WTC11 (cell line): ENCODE data around the gene DYSF. TPM values are rescaled to one million over a fixed set of nuclear protein-coding genes. Genes with fewer than 3 reads are reported as not detected.

ENCODE experiments used
- ATAC-seq: fragments of 200-7000 bp; cut with Tn5 transposase; 2 replicates; pipeline ENCODE4 v1.10.0; 2021; ENCODE audit warnings: mild to moderate bottlenecking, moderate library complexity
- CTCF ChIA-PET: fragments of 300-600 bp; sonication (Branson Sonifier 250); formaldehyde crosslinking; loops from one replicate; lab custom pipeline; 2021; ENCODE audit warnings: antibody characterized with exemption; lab: Charles Lee
- POLR2A ChIA-PET: fragments of 350-600 bp; sonication (Branson Sonifier 250); formaldehyde crosslinking; loops from one replicate; lab custom pipeline; 2021; ENCODE audit warnings: antibody characterized with exemption; lab: Charles Lee
- DNase-seq: peaks from one replicate; pipeline ENCODE4 v3.0.0; 2021; ENCODE audit warnings: low spot score
- H3K27ac Mint-ChIP-seq: 2 replicates; pipeline ENCODE4 v1.8.0; 2021; ENCODE audit warnings: mixed read lengths
- H3K27me3 Mint-ChIP-seq: 2 replicates; pipeline ENCODE4 v1.8.0; 2021; ENCODE audit warnings: low read depth, mild to moderate bottlenecking, moderate library complexity, mixed read lengths
- H3K36me3 Mint-ChIP-seq: 2 replicates; pipeline ENCODE4 v1.8.0; 2021; ENCODE audit warnings: mixed read lengths
- H3K4me1 Mint-ChIP-seq: 2 replicates; pipeline ENCODE4 v1.8.0; 2022; ENCODE audit warnings: mixed read lengths
- H3K4me3 Mint-ChIP-seq: 2 replicates; pipeline ENCODE4 v1.8.0; 2021; ENCODE audit warnings: mild to moderate bottlenecking, moderate library complexity, mixed read lengths
- H3K9me3 Mint-ChIP-seq: 2 replicates; pipeline ENCODE4 v1.8.0; 2021; ENCODE audit warnings: mixed read lengths
- ATF1 ChIP-seq: sonication (generic); formaldehyde crosslinking; IDR thresholded peaks from 2 replicates; pipeline ENCODE4 v1.8.1; 2023; ENCODE audit warnings: mild to moderate bottlenecking, moderate library complexity, missing genetic modification reagents
- CBFB ChIP-seq: sonication (generic); formaldehyde crosslinking; IDR thresholded peaks from 2 replicates; pipeline ENCODE4 v1.8.1; 2022; ENCODE audit warnings: mild to moderate bottlenecking, low read depth, missing genetic modification reagents
- CREB1 ChIP-seq: sonication (generic); formaldehyde crosslinking; IDR thresholded peaks from 2 replicates; pipeline ENCODE4 v1.8.0; 2023; ENCODE audit warnings: mild to moderate bottlenecking, missing genetic modification reagents
- MXD4 ChIP-seq: fragments of 250-450 bp; sonication (Bioruptor Pico); IDR thresholded peaks from 2 replicates; pipeline ENCODE4 v1.8.0; 2021; ENCODE audit warnings: mild to moderate bottlenecking, moderate library complexity, borderline replicate concordance
- MYBL2 ChIP-seq: sonication (generic); formaldehyde crosslinking; IDR thresholded peaks from 2 replicates; pipeline ENCODE4 v1.8.1; 2023; ENCODE audit warnings: mild to moderate bottlenecking, moderate library complexity, missing genetic modification reagents
- NR3C1 ChIP-seq: sonication (generic); formaldehyde crosslinking; conservative IDR thresholded peaks from 2 replicates; pipeline ENCODE4 v1.8.1; 2023; ENCODE audit warnings: low read depth, mild to moderate bottlenecking, missing genetic modification reagents
- PRRX2 ChIP-seq: fragments of 250-450 bp; sonication (Bioruptor Pico); IDR thresholded peaks from 2 replicates; pipeline ENCODE4 v1.8.0; 2021; ENCODE audit warnings: mild to moderate bottlenecking
- TEAD1 ChIP-seq: sonication (generic); formaldehyde crosslinking; IDR thresholded peaks from 2 replicates; pipeline ENCODE4 v1.8.0; 2022; ENCODE audit warnings: mild to moderate bottlenecking, missing genetic modification reagents
- ZNF232 ChIP-seq: sonication (generic); formaldehyde crosslinking; IDR thresholded peaks from 2 replicates; pipeline ENCODE4 v1.8.0; 2022; ENCODE audit warnings: mild to moderate bottlenecking, missing genetic modification reagents
- ZNF263 ChIP-seq: sonication (generic); formaldehyde crosslinking; IDR thresholded peaks from 2 replicates; pipeline ENCODE4 v1.8.1; 2022; ENCODE audit warnings: low read depth, mild to moderate bottlenecking, moderate library complexity, missing genetic modification reagents
- ZNF423 ChIP-seq: fragments of 250-450 bp; sonication (Bioruptor Pico); IDR thresholded peaks from 2 replicates; pipeline ENCODE4 v2.1.2; 2022; ENCODE audit warnings: mild to moderate bottlenecking, moderate library complexity
- total RNA-seq: library from RNA; stranded (reverse); gene quantifications from 3 replicates; pipeline ENCODE4 v1.2.3, GENCODE V29; 2021
- TF ChIP-seq, protein P1 (sequence below): fragments of 250-450 bp; sonication (Bioruptor Pico); IDR thresholded peaks from 2 replicates; pipeline ENCODE4 v1.9.0; 2021; ENCODE audit warnings: mild to moderate bottlenecking
- TF ChIP-seq, protein P2 (sequence below): sonication (generic); formaldehyde crosslinking; IDR thresholded peaks from 2 replicates; pipeline ENCODE4 v1.8.1; 2022; ENCODE audit warnings: mild to moderate bottlenecking, moderate library complexity, missing genetic modification reagents
- TF ChIP-seq, protein P3 (sequence below): sonication (generic); formaldehyde crosslinking; IDR thresholded peaks from 2 replicates; pipeline ENCODE4 v1.8.0; 2023; ENCODE audit warnings: mild to moderate bottlenecking, missing genetic modification reagents
- TF ChIP-seq, protein P4 (sequence below): sonication (generic); formaldehyde crosslinking; IDR thresholded peaks from 2 replicates; pipeline ENCODE4 v1.8.1; 2023; ENCODE audit warnings: mild to moderate bottlenecking, missing genetic modification reagents, moderate library complexity
- TF ChIP-seq, protein P5 (sequence below): sonication (generic); formaldehyde crosslinking; IDR thresholded peaks from 2 replicates; pipeline ENCODE4 v1.8.0; 2022; ENCODE audit warnings: mild to moderate bottlenecking, missing genetic modification reagents
- TF ChIP-seq, protein P6 (sequence below): sonication (generic); formaldehyde crosslinking; IDR thresholded peaks from 2 replicates; pipeline ENCODE4 v1.8.0; 2022; ENCODE audit warnings: mild to moderate bottlenecking, missing genetic modification reagents
- TF ChIP-seq, protein P7 (sequence below): sonication (generic); formaldehyde crosslinking; conservative IDR thresholded peaks from 2 replicates; pipeline ENCODE4 v1.8.1; 2023; ENCODE audit warnings: mild to moderate bottlenecking, low read depth, missing genetic modification reagents, moderate library complexity
- TF ChIP-seq, protein P8 (sequence below): sonication (generic); formaldehyde crosslinking; IDR thresholded peaks from 2 replicates; pipeline ENCODE4 v1.8.0; 2022; ENCODE audit warnings: missing genetic modification reagents

The DYSF gene
- total RNA-seq, 1 experiment from 2014 or later, result 14.8 TPM

DNA sequence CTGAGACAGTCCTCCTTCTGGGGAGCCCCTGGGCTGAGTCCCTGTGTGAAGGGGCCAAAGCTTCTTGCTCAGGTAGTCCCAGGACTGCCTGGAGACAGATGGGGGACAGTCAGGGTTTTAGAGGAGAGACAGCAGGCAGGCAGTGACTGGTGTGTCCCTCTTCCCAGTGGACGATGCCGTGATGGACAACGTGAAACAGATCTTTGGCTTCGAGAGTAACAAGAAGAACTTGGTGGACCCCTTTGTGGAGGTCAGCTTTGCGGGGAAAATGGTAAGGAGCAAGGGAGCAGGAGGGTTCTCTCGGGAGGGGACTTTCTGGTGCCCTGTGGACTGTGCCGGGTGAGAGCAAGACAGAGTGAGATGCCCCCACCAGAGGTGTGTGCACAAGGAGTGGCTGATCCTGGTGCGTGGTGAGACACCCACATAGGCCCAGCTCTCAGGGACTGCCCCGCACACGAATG is 74.8 kb downstream of the DYSF start:
- Mint-ChIP-seq H3K4me3 (no peak overlapping the region), H3K9me3 (no peaks in the 10 kb centered on the region), H3K36me3 (no peaks in the 10 kb centered on the region), H3K27me3 (no peaks in the 10 kb centered on the region), H3K27ac (no peak overlapping the region), H3K4me1 (peaks cover 25% of the 10 kb centered on the region)
- DNase-seq, result peak; percentile 10
- POLR2A ChIA-PET, result no interaction called here
- no peak for ATAC-seq
- TF ChIP-seq, protein P1, sequence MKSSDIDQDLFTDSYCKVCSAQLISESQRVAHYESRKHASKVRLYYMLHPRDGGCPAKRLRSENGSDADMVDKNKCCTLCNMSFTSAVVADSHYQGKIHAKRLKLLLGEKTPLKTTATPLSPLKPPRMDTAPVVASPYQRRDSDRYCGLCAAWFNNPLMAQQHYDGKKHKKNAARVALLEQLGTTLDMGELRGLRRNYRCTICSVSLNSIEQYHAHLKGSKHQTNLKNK (CRISPR knock-in tag), result no peak
- TF ChIP-seq MXD4 (CRISPR knock-in tag) (no peak), ATF1 (no peak), CREB1 (CRISPR knock-in tag) (no peak), MYBL2 (no peak), CBFB (no peak), PRRX2 (CRISPR knock-in tag) (no peak)
- TF ChIP-seq, protein P2, sequence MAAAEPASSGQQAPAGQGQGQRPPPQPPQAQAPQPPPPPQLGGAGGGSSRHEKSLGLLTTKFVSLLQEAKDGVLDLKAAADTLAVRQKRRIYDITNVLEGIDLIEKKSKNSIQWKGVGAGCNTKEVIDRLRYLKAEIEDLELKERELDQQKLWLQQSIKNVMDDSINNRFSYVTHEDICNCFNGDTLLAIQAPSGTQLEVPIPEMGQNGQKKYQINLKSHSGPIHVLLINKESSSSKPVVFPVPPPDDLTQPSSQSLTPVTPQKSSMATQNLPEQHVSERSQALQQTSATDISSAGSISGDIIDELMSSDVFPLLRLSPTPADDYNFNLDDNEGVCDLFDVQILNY (CRISPR knock-in tag), result no peak
- TF ChIP-seq, protein P3, sequence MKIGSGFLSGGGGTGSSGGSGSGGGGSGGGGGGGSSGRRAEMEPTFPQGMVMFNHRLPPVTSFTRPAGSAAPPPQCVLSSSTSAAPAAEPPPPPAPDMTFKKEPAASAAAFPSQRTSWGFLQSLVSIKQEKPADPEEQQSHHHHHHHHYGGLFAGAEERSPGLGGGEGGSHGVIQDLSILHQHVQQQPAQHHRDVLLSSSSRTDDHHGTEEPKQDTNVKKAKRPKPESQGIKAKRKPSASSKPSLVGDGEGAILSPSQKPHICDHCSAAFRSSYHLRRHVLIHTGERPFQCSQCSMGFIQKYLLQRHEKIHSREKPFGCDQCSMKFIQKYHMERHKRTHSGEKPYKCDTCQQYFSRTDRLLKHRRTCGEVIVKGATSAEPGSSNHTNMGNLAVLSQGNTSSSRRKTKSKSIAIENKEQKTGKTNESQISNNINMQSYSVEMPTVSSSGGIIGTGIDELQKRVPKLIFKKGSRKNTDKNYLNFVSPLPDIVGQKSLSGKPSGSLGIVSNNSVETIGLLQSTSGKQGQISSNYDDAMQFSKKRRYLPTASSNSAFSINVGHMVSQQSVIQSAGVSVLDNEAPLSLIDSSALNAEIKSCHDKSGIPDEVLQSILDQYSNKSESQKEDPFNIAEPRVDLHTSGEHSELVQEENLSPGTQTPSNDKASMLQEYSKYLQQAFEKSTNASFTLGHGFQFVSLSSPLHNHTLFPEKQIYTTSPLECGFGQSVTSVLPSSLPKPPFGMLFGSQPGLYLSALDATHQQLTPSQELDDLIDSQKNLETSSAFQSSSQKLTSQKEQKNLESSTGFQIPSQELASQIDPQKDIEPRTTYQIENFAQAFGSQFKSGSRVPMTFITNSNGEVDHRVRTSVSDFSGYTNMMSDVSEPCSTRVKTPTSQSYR (CRISPR knock-in tag), result no peak
- TF ChIP-seq, protein P4, sequence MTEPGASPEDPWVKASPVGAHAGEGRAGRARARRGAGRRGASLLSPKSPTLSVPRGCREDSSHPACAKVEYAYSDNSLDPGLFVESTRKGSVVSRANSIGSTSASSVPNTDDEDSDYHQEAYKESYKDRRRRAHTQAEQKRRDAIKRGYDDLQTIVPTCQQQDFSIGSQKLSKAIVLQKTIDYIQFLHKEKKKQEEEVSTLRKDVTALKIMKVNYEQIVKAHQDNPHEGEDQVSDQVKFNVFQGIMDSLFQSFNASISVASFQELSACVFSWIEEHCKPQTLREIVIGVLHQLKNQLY, result no peak
- TF ChIP-seq, protein P5, sequence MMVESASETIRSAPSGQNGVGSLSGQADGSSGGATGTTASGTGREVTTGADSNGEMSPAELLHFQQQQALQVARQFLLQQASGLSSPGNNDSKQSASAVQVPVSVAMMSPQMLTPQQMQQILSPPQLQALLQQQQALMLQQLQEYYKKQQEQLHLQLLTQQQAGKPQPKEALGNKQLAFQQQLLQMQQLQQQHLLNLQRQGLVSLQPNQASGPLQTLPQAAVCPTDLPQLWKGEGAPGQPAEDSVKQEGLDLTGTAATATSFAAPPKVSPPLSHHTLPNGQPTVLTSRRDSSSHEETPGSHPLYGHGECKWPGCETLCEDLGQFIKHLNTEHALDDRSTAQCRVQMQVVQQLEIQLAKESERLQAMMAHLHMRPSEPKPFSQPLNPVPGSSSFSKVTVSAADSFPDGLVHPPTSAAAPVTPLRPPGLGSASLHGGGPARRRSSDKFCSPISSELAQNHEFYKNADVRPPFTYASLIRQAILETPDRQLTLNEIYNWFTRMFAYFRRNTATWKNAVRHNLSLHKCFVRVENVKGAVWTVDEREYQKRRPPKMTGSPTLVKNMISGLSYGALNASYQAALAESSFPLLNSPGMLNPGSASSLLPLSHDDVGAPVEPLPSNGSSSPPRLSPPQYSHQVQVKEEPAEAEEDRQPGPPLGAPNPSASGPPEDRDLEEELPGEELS, result no peak
- CTCF ChIA-PET, result interaction anchor here (1.0 to 1.5 kb wide), 3 partner anchors 229 to 273 kb away, joined by 3 to 4 read pairs (median 4); no protein-coding TSS in a partner anchor

DNA sequence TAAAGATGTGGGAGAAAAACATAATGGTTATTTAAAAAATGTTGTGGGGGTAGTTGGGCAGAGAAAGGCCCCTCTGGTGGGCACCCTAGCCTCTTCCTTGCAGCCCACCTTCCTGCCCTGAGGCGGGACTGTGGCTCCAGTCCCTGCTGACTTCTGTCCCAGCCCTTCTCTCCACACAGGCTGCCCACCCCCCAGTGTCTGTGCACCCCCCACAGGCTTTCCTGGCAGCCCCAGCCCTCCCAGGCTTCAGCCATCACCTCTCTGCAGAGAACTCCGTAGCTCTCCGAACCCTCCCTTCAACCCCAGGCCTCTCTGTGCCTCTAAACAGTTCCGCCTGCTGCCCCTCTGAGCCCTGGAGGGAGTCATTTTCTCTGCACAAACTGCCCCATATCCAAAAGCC is 75.4 kb downstream of the DYSF start:
- Mint-ChIP-seq H3K9me3 (no peaks in the 10 kb centered on the region), H3K4me1 (peaks cover 25% of the 10 kb centered on the region), H3K4me3 (no peak overlapping the region), H3K27ac (no peak overlapping the region), H3K36me3 (no peaks in the 10 kb centered on the region), H3K27me3 (no peaks in the 10 kb centered on the region)
- ChIA-PET CTCF (interaction anchor here (1.5 to 2.3 kb wide), 2 partner anchors 229 to 269 kb away, joined by 4 to 15 read pairs; no protein-coding TSS in a partner anchor), POLR2A (interaction anchor here (0.6 kb wide), 1 partner anchor 1086 kb away, joined by 3 read pairs; no protein-coding TSS in a partner anchor)
- TF ChIP-seq, protein P6, sequence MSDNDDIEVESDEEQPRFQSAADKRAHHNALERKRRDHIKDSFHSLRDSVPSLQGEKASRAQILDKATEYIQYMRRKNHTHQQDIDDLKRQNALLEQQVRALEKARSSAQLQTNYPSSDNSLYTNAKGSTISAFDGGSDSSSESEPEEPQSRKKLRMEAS, result no peak
- TF ChIP-seq ZNF263 (CRISPR knock-in tag), result no peak
- ATAC-seq (no peak), DNase-seq (peak; percentile 6)

DNA sequence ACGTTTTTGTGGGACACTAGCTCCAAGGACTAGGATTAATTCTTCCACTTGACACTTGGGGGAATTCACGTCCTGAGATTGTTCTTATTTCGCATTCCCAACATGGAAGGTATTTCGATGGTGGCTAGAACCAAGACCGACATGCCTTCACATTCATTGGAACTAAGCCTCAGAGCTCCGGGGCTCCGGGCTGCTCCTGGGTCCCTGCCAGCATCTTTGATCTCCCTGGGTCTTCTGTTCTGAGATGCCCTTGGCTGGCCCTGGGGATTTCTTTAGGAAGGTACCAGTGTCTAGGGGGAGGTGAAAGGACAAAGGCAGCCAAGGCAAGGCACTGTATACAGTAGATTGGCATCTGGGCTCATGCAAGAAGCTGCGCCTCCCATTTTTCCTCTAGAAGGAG is 76.8 kb downstream of the DYSF start:
- ChIA-PET POLR2A (no interaction called here), CTCF (interaction anchor here (0.5 to 2.3 kb wide), 35 partner anchors 10 to 1076 kb away, joined by 3 to 15 read pairs (median 4); partner anchors contain the start of gene DYSF)
- ATAC-seq (no peak), DNase-seq (peak; percentile 7)
- H3K4me3 Mint-ChIP-seq, result no peak overlapping the region
- no peaks in the 10 kb centered on the region for H3K9me3 Mint-ChIP-seq
- H3K36me3 Mint-ChIP-seq, result no peaks in the 10 kb centered on the region
- peaks cover 25% of the 10 kb centered on the region for H3K4me1 Mint-ChIP-seq
- no peaks in the 10 kb centered on the region for H3K27me3 Mint-ChIP-seq
- H3K27ac Mint-ChIP-seq, result no peak overlapping the region
- TF ChIP-seq, protein P7, sequence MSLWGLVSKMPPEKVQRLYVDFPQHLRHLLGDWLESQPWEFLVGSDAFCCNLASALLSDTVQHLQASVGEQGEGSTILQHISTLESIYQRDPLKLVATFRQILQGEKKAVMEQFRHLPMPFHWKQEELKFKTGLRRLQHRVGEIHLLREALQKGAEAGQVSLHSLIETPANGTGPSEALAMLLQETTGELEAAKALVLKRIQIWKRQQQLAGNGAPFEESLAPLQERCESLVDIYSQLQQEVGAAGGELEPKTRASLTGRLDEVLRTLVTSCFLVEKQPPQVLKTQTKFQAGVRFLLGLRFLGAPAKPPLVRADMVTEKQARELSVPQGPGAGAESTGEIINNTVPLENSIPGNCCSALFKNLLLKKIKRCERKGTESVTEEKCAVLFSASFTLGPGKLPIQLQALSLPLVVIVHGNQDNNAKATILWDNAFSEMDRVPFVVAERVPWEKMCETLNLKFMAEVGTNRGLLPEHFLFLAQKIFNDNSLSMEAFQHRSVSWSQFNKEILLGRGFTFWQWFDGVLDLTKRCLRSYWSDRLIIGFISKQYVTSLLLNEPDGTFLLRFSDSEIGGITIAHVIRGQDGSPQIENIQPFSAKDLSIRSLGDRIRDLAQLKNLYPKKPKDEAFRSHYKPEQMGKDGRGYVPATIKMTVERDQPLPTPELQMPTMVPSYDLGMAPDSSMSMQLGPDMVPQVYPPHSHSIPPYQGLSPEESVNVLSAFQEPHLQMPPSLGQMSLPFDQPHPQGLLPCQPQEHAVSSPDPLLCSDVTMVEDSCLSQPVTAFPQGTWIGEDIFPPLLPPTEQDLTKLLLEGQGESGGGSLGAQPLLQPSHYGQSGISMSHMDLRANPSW (CRISPR knock-in tag), result no peak
- TF ChIP-seq ZNF263 (CRISPR knock-in tag), result no peak
- TF ChIP-seq ZNF232 (CRISPR knock-in tag), result no peak
- TF ChIP-seq NR3C1 (CRISPR knock-in tag), result no peak
- no peak for TF ChIP-seq ZNF423 (CRISPR knock-in tag)
- TF ChIP-seq TEAD1 (CRISPR knock-in tag), result no peak
- TF ChIP-seq, protein P8, sequence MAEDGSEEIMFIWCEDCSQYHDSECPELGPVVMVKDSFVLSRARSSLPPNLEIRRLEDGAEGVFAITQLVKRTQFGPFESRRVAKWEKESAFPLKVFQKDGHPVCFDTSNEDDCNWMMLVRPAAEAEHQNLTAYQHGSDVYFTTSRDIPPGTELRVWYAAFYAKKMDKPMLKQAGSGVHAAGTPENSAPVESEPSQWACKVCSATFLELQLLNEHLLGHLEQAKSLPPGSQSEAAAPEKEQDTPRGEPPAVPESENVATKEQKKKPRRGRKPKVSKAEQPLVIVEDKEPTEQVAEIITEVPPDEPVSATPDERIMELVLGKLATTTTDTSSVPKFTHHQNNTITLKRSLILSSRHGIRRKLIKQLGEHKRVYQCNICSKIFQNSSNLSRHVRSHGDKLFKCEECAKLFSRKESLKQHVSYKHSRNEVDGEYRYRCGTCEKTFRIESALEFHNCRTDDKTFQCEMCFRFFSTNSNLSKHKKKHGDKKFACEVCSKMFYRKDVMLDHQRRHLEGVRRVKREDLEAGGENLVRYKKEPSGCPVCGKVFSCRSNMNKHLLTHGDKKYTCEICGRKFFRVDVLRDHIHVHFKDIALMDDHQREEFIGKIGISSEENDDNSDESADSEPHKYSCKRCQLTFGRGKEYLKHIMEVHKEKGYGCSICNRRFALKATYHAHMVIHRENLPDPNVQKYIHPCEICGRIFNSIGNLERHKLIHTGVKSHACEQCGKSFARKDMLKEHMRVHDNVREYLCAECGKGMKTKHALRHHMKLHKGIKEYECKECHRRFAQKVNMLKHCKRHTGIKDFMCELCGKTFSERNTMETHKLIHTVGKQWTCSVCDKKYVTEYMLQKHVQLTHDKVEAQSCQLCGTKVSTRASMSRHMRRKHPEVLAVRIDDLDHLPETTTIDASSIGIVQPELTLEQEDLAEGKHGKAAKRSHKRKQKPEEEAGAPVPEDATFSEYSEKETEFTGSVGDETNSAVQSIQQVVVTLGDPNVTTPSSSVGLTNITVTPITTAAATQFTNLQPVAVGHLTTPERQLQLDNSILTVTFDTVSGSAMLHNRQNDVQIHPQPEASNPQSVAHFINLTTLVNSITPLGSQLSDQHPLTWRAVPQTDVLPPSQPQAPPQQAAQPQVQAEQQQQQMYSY, result no peak
